ENCODE measurements around the gene RAD51C. TPM values are rescaled to one million over a fixed set of nuclear protein-coding genes. Genes with fewer than 3 reads are reported as not detected.
A peak's percentile ranks its signal among the peaks of the same experiment; 100 is the strongest.

RAD51C gene
- total and polyA plus RNA-seq, 9 of the 15 experiments (the other 6 are each of a cell fraction or from before 2014, with no cell fraction given), result 93.9 to 341 (median 135) TPM

DNA sequence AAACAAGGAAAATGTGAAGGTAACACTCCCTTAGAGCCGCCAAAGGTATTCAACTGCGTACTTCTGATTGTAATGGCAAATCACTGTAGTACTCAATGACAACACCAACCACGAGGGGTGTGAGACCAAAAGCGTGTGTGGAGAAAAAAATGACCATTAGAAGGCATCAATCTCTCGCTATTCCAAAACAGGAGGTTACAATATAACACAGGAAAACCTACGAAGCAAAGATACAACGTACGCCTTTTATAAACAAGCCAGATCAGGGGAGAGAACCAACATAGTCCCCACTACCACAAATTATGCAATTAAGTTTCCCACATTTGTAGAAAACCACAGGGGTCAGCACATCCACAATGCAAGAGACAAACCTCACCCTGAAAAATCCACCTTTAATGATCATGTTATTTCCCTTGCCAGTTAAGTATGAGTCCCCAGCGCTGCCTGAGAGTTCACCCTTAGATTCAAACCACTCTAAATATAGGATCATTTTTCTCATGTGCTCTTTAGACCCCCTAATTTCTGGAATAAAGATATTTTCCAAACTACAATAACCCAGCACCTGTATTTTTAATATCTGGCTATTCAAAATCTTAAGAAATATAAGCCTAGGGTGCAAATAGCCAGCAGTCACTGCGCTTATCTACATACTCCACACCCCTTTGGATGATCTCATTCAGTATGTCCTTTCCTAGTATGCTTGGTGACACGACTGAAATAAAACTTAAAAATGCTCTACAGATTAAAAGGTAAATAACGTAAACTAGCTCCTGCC, 13.0 kb upstream of the RAD51C start (continued):
- TF ChIP-seq, protein P1, sequence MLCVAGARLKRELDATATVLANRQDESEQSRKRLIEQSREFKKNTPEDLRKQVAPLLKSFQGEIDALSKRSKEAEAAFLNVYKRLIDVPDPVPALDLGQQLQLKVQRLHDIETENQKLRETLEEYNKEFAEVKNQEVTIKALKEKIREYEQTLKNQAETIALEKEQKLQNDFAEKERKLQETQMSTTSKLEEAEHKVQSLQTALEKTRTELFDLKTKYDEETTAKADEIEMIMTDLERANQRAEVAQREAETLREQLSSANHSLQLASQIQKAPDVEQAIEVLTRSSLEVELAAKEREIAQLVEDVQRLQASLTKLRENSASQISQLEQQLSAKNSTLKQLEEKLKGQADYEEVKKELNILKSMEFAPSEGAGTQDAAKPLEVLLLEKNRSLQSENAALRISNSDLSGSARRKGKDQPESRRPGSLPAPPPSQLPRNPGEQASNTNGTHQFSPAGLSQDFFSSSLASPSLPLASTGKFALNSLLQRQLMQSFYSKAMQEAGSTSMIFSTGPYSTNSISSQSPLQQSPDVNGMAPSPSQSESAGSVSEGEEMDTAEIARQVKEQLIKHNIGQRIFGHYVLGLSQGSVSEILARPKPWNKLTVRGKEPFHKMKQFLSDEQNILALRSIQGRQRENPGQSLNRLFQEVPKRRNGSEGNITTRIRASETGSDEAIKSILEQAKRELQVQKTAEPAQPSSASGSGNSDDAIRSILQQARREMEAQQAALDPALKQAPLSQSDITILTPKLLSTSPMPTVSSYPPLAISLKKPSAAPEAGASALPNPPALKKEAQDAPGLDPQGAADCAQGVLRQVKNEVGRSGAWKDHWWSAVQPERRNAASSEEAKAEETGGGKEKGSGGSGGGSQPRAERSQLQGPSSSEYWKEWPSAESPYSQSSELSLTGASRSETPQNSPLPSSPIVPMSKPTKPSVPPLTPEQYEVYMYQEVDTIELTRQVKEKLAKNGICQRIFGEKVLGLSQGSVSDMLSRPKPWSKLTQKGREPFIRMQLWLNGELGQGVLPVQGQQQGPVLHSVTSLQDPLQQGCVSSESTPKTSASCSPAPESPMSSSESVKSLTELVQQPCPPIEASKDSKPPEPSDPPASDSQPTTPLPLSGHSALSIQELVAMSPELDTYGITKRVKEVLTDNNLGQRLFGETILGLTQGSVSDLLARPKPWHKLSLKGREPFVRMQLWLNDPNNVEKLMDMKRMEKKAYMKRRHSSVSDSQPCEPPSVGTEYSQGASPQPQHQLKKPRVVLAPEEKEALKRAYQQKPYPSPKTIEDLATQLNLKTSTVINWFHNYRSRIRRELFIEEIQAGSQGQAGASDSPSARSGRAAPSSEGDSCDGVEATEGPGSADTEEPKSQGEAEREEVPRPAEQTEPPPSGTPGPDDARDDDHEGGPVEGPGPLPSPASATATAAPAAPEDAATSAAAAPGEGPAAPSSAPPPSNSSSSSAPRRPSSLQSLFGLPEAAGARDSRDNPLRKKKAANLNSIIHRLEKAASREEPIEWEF (CRISPR knock-in tag; IDR thresholded peaks at IDR 0.05), result peak; percentile 51; the same call in 1 of the 2 replicates
- TF ChIP-seq NFIX (CRISPR knock-in tag; IDR thresholded peaks at IDR 0.05; ENCODE audit: low read depth) (peak; percentile 48), MTA1 (IDR thresholded peaks at IDR 0.05; ENCODE audit: borderline replicate concordance) (peak; percentile 75; the same call in 1 of the 2 replicates), ZNF311 (CRISPR knock-in tag; IDR thresholded peaks at IDR 0.05) (0 out of 2 replicates have a peak, but pooled peaks have one; percentile 67), BDP1 (IDR thresholded peaks at IDR 0.05; ENCODE audit: insufficient read depth, insufficient read length) (no peak), SP2 (IDR thresholded peaks at IDR 0.05; ENCODE audit: extremely low read depth, low read depth, low read length, poor library complexity, severe bottlenecking) (no peak), SIN3A (IDR thresholded peaks at IDR 0.05; ENCODE audit: borderline replicate concordance in 2 of 2, control insufficient read depth in 1 of 2, low read depth in 2 of 2, low read length in 2 of 2) (peak; percentile 96 to 100), MCM5 (IDR thresholded peaks at IDR 0.05; ENCODE audit: low read depth) (no peak), ZNF699 (CRISPR knock-in tag; IDR thresholded peaks at IDR 0.05; ENCODE audit: insufficient replicate concordance) (no peak), ZNF23 (CRISPR knock-in tag; IDR thresholded peaks at IDR 0.05) (peak; percentile 98), SIX5 (IDR thresholded peaks at IDR 0.05; ENCODE audit: borderline replicate concordance in 1 of 2, insufficient read depth in 1 of 2, low read depth in 1 of 2, low read length in 2 of 2) (peak; percentile 37 to 53; a peak in 2 of 4 replicates), NFE2 (IDR thresholded peaks at IDR 0.05; ENCODE audit: low read depth) (peak; percentile 62), ZNF696 (CRISPR knock-in tag; conservative IDR thresholded peaks at IDR 0.05) (peak; percentile 100)
- TF ChIP-seq, protein P2, sequence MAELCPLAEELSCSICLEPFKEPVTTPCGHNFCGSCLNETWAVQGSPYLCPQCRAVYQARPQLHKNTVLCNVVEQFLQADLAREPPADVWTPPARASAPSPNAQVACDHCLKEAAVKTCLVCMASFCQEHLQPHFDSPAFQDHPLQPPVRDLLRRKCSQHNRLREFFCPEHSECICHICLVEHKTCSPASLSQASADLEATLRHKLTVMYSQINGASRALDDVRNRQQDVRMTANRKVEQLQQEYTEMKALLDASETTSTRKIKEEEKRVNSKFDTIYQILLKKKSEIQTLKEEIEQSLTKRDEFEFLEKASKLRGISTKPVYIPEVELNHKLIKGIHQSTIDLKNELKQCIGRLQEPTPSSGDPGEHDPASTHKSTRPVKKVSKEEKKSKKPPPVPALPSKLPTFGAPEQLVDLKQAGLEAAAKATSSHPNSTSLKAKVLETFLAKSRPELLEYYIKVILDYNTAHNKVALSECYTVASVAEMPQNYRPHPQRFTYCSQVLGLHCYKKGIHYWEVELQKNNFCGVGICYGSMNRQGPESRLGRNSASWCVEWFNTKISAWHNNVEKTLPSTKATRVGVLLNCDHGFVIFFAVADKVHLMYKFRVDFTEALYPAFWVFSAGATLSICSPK (IDR thresholded peaks at IDR 0.05; ENCODE audit: borderline replicate concordance), result no peak
- TF ChIP-seq, protein P3, sequence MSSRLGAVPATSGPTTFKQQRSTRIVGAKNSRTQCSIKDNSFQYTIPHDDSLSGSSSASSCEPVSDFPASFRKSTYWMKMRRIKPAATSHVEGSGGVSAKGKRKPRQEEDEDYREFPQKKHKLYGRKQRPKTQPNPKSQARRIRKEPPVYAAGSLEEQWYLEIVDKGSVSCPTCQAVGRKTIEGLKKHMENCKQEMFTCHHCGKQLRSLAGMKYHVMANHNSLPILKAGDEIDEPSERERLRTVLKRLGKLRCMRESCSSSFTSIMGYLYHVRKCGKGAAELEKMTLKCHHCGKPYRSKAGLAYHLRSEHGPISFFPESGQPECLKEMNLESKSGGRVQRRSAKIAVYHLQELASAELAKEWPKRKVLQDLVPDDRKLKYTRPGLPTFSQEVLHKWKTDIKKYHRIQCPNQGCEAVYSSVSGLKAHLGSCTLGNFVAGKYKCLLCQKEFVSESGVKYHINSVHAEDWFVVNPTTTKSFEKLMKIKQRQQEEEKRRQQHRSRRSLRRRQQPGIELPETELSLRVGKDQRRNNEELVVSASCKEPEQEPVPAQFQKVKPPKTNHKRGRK (tag; IDR thresholded peaks at IDR 0.05), result no peak
- TF ChIP-seq, protein P4, sequence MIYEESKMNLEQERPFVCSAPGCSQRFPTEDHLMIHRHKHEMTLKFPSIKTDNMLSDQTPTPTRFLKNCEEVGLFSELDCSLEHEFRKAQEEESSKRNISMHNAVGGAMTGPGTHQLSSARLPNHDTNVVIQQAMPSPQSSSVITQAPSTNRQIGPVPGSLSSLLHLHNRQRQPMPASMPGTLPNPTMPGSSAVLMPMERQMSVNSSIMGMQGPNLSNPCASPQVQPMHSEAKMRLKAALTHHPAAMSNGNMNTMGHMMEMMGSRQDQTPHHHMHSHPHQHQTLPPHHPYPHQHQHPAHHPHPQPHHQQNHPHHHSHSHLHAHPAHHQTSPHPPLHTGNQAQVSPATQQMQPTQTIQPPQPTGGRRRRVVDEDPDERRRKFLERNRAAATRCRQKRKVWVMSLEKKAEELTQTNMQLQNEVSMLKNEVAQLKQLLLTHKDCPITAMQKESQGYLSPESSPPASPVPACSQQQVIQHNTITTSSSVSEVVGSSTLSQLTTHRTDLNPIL (CRISPR knock-in tag; IDR thresholded peaks at IDR 0.05), result peak; percentile 99

Data from K562 (cell line).